HL-60/S4 treated with phorbol 12-myristate 13-acetate at 8.2 ng/mL for 4 days and 3 days (cell line): ENCODE measurements around the gene BTBD2.

Source experiments
- in situ Hi-C: fragments of 300-500 bp; cut with MboI; formaldehyde crosslinking; loops from 2 replicates; pipeline ENCODE4 v1.15.0; 2022; ENCODE audit warnings: low sequenced_read_pairs

Gene BTBD2

DNA sequence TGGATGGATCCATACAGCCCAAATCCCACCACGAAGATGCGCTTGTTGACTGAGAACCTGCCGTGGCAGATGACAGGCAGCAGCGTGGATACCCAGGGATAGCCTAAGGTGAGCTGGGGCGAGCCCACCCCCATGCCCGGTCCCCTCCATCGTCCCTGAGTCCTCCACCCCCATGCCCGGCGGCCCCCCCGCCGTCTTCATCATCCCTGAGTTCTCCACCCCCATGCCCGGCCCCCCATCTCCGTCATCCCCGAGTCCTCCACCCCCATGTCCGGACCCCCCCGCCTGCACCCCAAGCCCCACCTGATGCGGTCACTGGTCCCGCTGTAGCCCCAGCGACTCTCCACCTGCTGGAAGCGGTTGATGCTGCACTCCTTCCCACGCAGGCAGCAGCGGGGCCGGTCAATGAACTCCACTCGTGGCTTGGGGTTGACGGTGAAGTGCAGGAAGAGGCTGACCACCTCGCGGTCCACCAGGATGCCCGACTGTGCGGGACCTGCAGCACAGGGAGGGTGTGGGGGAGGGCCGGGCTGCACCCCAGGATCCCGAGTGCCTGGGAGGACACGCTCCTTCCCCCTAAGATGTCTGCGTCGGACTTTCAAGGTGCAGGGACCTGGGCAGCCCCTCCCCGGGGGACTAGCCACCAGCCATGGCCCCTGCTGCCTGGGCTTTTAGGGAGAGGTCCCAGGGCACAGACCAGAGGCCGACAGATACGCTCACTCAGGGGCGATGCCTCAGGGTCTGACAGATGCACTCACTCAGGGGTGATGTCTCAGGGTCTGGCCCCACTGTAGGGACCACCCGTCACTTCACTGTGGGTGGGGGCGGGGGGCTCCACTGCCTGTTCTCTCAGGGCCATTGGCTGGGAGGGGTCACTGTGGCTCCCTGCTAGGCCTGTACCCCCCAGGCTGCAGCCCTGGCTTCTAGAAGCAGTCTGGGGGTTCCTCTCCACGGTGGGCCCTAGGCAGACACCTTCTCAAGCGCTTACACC lies 28.0 kb downstream of the BTBD2 start:
- in situ Hi-C loops = no loop called here

GRCh38 chr19:1986357-1987162 lies 29.0 kb downstream of the BTBD2 start:
- in situ Hi-C loops = no loop called here

- in situ Hi-C loops = no loop called here
Measured at GRCh38 chr19:1985588-1986356, 29.7 kb downstream of the BTBD2 start.

GRCh38 chr19:1984357-1984756 lies 31.2 kb downstream of the BTBD2 start:
- in situ Hi-C loops = no loop called here

DNA sequence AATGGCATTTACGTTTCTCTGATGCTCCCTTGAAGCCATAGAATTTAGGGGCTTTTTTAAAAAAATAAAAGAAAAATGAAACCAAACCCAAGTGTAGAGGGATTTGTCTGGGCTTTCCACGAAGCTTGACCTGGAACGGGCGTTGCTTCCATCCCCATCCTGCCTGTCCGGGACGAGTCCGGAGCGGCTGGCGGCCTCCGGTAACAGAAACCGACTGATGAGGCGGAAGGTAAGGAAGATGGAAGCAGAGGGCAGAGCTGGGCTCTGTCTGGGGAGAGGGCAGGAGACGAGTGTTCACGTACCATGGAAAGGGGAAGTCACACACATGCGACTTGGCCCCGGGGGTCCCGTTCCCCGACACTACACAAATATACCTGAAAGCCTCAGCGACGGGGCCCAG lies 34.3 kb downstream of the BTBD2 start:
- in situ Hi-C loops = no loop called here

DNA sequence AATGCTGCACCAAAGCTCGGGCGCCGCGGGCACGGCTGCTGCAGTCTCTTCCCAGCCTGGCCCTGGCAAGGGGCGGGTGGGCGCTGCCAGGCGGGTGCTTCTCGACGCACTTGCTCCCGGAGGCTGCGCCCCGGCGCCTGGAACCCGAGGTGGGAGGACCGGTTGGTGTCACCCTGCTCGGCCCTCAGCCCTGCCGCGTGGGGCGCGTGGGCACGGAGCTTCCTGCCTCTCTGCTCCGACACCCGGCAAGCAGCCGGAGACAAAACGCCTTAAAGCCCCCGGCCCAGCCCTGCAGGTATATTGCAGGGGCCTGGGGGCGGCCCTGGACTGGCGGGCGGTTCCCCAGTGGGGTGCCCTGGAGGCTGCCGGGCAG lies 34.7 kb downstream of the BTBD2 start:
- in situ Hi-C loops = no loop called here

DNA sequence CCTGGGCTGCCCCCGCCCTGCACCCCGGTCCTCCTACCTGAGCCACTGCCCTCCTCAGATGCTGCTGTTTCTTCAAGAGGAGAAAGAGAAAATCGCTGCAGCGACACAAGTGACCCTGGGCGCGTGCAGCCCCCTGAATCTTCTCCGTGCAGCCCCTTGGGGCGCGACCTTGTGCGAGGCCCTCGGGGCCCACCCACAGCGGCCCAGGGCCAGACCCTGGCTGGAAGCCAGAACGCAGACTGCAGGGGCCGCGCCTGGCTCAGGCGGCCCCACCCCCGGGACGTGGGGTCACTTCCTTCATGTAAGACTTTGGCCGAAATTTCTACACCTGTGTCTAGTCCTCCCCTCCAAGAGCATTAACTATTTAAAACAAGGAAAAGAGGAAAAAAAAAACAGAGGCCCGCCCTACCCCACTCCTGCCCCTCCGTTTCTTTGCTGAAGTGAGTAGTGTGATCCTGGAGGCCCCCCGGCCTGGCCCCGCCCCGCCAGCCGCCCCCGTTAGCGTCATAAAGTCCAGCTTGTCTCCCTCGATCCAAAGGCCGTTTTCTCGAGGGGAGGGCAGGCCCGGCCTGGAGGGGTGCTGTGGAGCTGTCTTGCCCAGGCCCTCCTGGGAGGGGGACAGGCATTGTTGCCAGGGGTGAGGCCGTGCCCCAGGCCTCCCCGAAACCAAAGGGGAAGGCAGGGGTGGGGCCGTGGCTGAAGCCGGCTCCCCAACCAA lies 35.3 kb downstream of the BTBD2 start:
- in situ Hi-C loops = no loop called here

- in situ Hi-C loops = no loop called here
Measured at GRCh38 chr19:1979642-1980041, 35.9 kb downstream of the BTBD2 start.

DNA sequence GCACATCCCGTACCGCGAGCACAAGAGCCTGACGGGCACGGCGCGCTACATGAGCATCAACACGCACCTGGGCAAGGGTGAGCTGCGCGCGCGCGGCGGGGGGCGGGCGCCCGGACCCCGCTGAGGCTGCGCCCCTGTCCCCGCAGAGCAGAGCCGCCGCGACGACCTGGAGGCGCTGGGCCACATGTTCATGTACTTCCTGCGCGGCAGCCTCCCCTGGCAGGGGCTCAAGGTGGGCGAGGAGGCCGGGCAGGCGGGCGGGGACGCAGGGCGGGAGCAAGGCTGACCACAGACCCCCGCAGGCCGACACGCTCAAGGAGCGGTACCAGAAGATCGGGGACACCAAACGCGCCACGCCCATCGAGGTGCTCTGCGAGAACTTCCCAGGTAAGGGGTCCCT lies 36.5 kb downstream of the BTBD2 start:
- in situ Hi-C loops = no loop called here

DNA sequence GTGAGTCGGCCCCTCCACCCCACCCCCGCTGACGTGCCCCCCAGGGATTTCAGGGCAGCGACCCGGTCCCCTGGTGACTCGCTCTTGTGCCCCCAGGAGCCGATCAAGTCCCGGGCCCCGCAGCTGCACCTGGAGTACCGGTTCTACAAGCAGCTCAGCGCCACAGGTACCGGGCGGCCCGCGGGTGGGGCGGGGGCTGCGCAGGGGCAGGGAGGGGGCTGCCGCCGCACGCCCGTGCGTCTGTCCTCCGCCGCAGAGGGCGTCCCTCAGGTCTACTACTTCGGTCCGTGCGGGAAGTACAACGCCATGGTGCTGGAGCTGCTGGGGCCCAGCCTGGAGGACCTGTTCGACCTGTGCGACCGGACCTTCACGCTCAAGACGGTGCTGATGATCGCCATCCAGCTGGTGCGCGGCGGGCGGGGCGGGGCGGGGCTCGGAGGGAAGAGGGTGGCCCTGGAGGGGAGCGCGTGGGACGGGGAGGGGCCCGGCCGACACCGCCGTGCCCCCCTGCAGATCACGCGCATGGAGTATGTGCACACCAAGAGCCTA lies 37.1 kb downstream of the BTBD2 start:
- in situ Hi-C loops = no loop called here

DNA sequence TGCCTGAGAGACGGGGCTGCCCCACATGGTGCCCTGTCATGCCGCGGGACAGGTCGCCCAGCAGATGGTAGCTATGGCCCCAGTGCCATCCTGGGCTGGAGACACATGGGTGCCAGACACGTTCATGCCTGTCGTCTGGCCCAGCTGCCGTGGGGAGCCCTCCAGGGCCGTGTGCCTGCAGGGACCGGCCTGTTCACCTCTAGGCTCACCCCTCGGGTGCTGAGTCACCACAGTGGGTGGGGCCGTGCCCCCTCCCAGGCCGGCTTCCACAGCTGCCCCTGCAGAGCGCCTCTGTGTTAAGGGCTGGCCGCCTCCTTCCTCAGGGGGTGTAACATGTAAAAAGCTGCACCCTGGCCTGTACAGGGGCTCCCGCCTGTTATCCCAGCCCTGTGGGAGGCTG lies 38.4 kb downstream of the BTBD2 start:
- in situ Hi-C loops = no loop called here

GRCh38 chr19:1975162-1975480 lies 40.4 kb downstream of the BTBD2 start:
- in situ Hi-C loops = no loop called here

DNA sequence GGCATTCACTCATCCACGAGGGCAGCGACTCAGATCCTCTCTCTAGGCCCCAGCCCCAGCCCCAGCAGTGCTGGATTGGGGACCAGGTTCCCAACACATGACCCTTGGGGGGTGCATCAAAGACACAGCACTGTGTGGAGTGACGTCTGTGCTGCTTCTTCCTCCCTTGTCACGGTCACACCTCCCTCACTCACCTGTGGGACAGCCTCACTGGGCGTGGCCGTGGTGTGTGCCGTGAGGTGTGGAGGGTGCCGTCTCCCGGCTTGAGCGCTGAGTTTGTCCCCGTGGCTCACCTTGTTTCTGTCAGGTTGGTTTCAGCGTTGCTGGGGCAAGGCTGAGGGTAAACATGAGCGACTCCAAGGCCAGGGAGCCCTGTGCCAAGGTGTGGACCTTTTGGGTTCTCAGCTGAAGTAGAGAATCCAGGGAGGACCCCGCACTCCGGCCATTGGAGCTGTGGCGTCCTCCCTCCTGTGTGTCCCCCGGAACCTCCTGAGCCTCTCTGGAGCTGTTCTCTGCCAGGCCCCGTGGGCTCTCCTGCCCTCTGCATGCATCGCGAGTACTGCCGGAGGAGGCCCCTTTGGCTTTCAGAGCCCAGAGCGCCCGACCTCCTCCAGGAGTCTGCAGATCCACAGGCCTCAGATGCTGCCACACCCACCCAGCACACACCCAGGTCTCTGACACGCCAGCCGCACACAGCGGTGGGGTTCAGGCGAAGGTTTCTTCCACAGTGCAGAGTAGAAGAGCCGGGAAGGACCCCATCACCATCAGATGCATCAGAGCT lies 40.9 kb downstream of the BTBD2 start:
- in situ Hi-C loops = no loop called here

DNA sequence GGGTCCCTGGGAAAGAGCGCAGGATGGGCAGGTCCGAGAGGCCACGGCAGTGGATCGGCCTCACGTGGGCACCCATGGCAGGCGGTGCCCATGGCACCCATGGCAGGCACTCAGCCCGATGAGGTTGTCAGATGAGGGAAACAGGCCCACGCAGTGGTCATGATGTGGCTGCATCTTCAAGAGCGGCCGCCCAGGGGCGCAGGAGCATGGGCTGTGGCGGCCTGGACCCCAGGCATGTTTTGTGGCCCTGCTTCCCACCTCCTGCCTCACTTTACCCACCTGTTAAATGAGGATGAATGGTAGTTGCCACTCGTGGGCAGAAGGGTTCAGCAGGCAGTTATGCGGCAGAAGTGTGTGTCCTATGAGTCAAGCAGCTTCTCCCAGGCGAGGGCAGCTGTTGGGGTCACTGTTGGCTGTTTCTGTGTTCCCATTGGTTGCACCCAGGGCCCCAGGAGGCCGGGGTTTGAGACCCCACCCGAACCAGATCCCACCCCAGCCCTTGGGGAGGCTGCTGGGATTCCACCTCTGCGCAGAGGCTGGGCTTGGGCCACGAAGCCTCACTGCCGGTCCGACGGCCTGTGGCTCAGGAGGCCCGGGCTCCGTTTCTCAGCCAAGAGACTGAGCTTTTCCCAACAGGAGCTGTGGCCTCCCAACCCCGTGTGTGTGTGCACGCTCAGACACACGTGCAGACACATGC lies 44.6 kb downstream of the BTBD2 start:
- in situ Hi-C loops = no loop called here

DNA sequence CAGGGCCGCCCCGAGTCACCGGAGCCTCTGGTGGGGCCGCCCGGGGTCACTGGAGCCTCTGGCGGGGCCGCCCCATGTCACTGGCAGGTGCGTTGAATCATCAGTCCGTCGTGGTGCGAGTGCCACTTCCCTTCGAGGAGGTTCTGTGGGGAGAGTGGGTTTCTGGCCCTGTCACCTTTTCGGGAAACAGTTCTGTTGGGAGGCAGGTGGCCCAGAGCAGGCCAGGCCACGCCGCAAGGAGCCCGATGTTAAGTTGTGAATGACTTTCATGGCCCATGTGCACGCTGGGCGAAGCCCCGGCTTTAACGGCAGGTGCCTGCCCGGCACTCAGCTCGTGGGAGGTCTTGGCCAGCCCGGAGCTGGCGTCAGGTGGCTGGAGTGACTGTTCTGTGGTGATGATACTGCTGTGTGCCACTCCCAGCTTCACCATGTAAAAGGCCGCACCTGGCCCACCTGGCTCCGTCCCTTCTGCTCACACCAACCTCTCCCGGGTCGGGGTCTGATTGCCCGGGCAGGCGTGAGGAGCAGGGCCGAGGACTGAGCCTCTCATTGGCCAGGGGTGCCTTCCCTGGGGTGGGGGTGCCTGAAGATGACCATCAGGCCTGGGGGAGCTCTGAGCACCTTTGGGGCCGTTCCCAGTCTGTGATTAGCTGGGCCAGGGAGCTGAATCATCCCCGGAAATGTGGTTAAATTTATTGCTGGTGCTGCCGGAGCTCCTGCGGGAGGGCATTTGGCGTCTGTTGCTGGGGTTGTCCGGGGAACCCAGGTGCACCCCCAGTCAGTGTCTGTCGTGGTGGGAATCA lies 45.3 kb downstream of the BTBD2 start:
- in situ Hi-C loops = no loop called here

DNA sequence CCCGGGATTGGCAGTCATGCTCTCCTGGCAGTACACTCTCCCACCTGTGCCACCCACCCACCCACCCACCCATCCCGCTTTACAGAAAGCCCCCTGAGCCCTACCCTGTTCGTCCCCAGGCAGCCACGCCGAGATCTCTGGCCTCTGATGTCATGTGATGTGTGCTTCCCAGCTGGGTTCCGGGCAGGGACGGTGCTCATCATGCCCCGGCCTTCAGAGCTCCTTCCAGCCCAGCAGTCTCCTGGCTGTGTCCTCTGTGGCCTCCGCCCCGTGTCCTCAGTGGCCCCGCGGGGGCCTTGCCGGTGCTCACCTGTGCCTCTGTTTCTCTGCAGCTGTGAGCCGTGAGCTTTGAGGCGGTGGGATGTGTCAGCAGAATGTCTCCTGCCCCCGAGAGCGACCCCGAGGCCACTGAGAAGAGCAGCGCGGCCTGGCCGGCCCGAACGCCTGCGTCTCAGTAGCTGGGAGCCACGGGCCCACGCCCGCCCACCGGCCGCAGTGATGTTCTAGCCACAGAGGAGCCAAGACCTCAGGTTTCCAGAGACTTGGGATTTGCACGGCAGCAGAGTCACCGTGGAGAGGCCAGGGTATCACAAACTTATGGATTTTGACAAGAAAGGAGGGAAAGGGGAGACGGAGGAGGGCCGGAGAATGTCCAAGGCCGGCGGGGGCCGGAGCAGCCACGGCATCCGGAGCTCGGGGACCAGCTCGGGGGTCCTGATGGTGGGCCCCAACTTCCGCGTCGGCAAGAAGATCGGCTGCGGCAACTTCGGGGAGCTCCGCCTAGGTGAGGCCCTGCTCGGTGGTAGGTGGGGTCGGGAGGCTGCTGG lies 46.1 kb downstream of the BTBD2 start:
- in situ Hi-C loops = no loop called here
